H1 (cell line): ENCODE data around the gene CORO7.

Experiments used
- POLR2A ChIP-seq, 2 experiments: IDR thresholded peaks; 1 replicate in 1 of 2; 2 replicates in 1 of 2; pipeline ENCODE4 v1.6.1; 2011; ENCODE audit warnings: low read depth in 2 of 2, low read length in 2 of 2, mild to moderate bottlenecking in 2 of 2; ENCODE audit errors: control extremely low read depth in 1 of 2
- SIN3A ChIP-seq, 2 experiments: IDR thresholded peaks in 1 of 2; conservative IDR thresholded peaks in 1 of 2; 2 replicates each; pipeline ENCODE4 v1.6.1; 2011 to 2012; ENCODE audit warnings: low read length in 2 of 2, improper control_type of control experiment in 1 of 2, low read depth in 1 of 2, mild to moderate bottlenecking in 1 of 2
- TAF1 ChIP-seq: IDR thresholded peaks from 2 replicates; pipeline ENCODE4 v1.6.1; 2011; ENCODE audit warnings: mild to moderate bottlenecking, low read depth, low read length
- TAF7 ChIP-seq: optimal IDR thresholded peaks from 2 replicates; pipeline ENCODE3; 2011; ENCODE audit warnings: low read depth, mild to moderate bottlenecking, inconsistent platforms, low read length, moderate library complexity, borderline replicate concordance
- TF ChIP-seq, protein P1 (sequence below), 3 experiments: IDR thresholded peaks; 1 replicate in 2 of 3; 2 replicates in 1 of 3; pipeline versions ENCODE4 v1.5.1 to v1.6.1; 2011; ENCODE audit warnings: low read length in 3 of 3, mild to moderate bottlenecking in 3 of 3, inconsistent platforms in 2 of 3, low read depth in 1 of 3, moderate library complexity in 1 of 3; ENCODE audit not compliant: insufficient read depth in 1 of 3; ENCODE audit errors: control extremely low read depth in 1 of 3

DNA sequence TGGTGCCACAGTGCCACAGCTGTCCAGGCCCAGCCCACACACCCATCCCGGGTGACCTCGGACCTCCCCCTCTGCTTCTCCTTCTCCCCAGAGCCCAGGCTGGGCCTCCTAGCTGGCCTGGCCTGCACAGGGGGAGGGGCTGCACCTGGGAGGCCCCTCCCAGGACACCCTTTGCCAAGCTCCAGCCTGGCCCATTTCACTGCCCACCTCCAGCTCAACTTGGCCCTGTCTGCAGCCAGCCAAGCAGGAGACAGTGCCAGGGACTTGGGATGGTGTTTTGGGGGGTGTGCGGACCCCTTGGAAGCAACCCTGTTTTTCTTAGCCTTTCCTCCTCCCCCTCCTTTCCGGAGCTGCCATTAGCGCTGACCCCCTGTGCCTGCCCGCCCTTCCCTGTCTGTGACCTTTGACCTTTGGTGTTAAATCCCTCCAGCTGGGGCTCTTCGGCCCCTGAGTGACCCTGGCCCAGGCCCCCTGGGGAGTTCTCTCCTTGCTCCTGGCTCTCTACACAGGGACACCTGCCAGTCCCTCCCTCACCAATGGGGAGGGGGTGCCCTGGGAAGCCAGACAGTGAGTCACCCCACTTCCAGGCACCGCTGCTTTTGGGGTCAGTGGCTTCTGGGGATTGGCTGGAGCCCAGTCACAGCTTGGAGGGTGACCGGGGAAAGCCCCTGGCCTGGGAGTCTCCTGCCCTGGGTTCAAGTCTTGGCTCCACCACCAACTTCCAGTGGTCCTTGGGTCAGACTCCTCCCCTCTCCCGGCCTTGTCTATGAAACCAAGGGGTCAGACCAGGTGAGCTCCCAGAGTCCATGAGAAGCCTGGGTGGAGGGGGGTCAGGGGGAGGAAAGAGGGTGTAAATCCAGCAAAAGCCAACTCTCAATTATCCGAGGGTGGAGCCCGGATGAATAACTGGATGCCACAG, 98.6 kb downstream of the CORO7 start:
- no peak for TF ChIP-seq TAF7
- TF ChIP-seq, protein P1, sequence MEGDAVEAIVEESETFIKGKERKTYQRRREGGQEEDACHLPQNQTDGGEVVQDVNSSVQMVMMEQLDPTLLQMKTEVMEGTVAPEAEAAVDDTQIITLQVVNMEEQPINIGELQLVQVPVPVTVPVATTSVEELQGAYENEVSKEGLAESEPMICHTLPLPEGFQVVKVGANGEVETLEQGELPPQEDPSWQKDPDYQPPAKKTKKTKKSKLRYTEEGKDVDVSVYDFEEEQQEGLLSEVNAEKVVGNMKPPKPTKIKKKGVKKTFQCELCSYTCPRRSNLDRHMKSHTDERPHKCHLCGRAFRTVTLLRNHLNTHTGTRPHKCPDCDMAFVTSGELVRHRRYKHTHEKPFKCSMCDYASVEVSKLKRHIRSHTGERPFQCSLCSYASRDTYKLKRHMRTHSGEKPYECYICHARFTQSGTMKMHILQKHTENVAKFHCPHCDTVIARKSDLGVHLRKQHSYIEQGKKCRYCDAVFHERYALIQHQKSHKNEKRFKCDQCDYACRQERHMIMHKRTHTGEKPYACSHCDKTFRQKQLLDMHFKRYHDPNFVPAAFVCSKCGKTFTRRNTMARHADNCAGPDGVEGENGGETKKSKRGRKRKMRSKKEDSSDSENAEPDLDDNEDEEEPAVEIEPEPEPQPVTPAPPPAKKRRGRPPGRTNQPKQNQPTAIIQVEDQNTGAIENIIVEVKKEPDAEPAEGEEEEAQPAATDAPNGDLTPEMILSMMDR (IDR thresholded peaks at IDR 0.05; ENCODE audit: control extremely low read depth in 1 of 3, insufficient read depth in 1 of 3, low read depth in 1 of 3, low read length in 3 of 3): no peak
- no peak for TF ChIP-seq POLR2A (IDR thresholded peaks at IDR 0.05; ENCODE audit: control extremely low read depth in 1 of 2, low read depth in 2 of 2, low read length in 2 of 2)
- no peak for TF ChIP-seq TAF1
- no peak; a peak in 1 of 4 replicates for TF ChIP-seq SIN3A (conservative IDR thresholded peaks at IDR 0.05 in 1 of 2, IDR thresholded peaks at IDR 0.05 in 1 of 2; ENCODE audit: low read depth in 1 of 2, low read length in 2 of 2)
